T-cell (primary cell): Measurements from ENCODE around the gene CIITA. TPM values are rescaled to one million over a fixed set of nuclear protein-coding genes. Genes with fewer than 3 reads are reported as not detected.
A peak's percentile ranks its signal among the peaks of the same experiment; 100 is the strongest.

Experiments used
- ATAC-seq, 4 experiments: fragments of 200-7000 bp in 3 of 4; fragments of 150-1000 bp in 1 of 4; cut with Tn5 transposase; replicated peaks in 1 of 4; 1 replicate in 3 of 4; 2 replicates in 1 of 4; pipeline ENCODE4 v1.10.0; 2021; ENCODE audit warnings: moderate library complexity in 3 of 4, mild to moderate bottlenecking in 2 of 4, moderate number of reproducible peaks in 1 of 4
- CTCF ChIA-PET, 2 donors: fragments of 300-600 bp; sonication (Branson Sonifier 250); formaldehyde crosslinking; loops; one replicate each; lab custom pipeline; 2022; ENCODE audit warnings: antibody characterized with exemption in 2 of 2; lab: Charles Lee
- POLR2A ChIA-PET, 2 donors: fragments of 300-600 bp; sonication (Branson Sonifier 250); formaldehyde crosslinking; loops; one replicate each; lab custom pipeline; 2022; ENCODE audit warnings: antibody characterized with exemption in 2 of 2; lab: Charles Lee
- DNase-seq, 35 experiments: peaks; one replicate each; pipeline versions ENCODE4 v3.0.0 to v3.0.0-alpha.2; 2013 to 2023
- H3K27ac ChIP-seq: one replicate; pipeline ENCODE4 v1.5.1; 2013; ENCODE audit warnings: low read length
- H3K27me3 ChIP-seq, 2 experiments: replicated peaks in 1 of 2; 1 replicate in 1 of 2; 2 replicates in 1 of 2; pipeline versions ENCODE4 v1.6.1 to v1.7.0; 2013; ENCODE audit warnings: low read length in 1 of 2, mixed read lengths in 1 of 2; ENCODE audit not compliant: control insufficient read depth in 2 of 2, insufficient read depth in 2 of 2; ENCODE audit errors: extremely low read depth in 1 of 2
- H3K36me3 ChIP-seq, 2 donors: 1 replicate in 1 of 2; 2 replicates in 1 of 2; pipeline versions ENCODE4 v1.6.1 to v1.7.0; 2013; ENCODE audit warnings: low read length in 1 of 2; ENCODE audit not compliant: control insufficient read depth in 2 of 2, insufficient read depth in 1 of 2; ENCODE audit errors: extremely low read depth in 1 of 2
- H3K4me1 ChIP-seq, 2 experiments: 1 replicate in 1 of 2; 2 replicates in 1 of 2; pipeline versions ENCODE4 v1.6.1 to v1.7.0; 2013; ENCODE audit warnings: low read length in 2 of 2, mixed read lengths in 1 of 2; ENCODE audit not compliant: insufficient read depth in 2 of 2, control insufficient read depth in 1 of 2; ENCODE audit errors: extremely low read depth in 1 of 2
- H3K4me3 ChIP-seq, 2 donors: 1 replicate in 1 of 2; 2 replicates in 1 of 2; pipeline versions ENCODE4 v1.5.1 to v1.7.0; 2013; ENCODE audit warnings: mild to moderate bottlenecking in 2 of 2, low read length in 1 of 2, moderate library complexity in 1 of 2; ENCODE audit not compliant: control insufficient read depth in 1 of 2; ENCODE audit errors: extremely low read depth in 1 of 2
- H3K9me3 ChIP-seq: 2 replicates; pipeline ENCODE4 v1.7.0; 2013
- H3K27ac Mint-ChIP-seq, 2 donors: one replicate each; pipeline ENCODE4 v1.8.0; 2020 to 2021; ENCODE audit warnings: mild to moderate bottlenecking in 2 of 2, mixed read lengths in 2 of 2
- H3K27me3 Mint-ChIP-seq, 2 donors: one replicate each; pipeline ENCODE4 v1.8.0; 2021 to 2022; ENCODE audit warnings: mixed read lengths in 2 of 2
- H3K36me3 Mint-ChIP-seq: one replicate; pipeline ENCODE4 v1.8.0; 2021; ENCODE audit warnings: mixed read lengths
- H3K4me1 Mint-ChIP-seq, 3 donors: one replicate each; pipeline ENCODE4 v1.8.0; 2020 to 2022; ENCODE audit warnings: mixed read lengths in 3 of 3, mild to moderate bottlenecking in 1 of 3
- H3K4me3 Mint-ChIP-seq, 3 donors: one replicate each; pipeline ENCODE4 v1.8.0; 2020 to 2022; ENCODE audit warnings: mild to moderate bottlenecking in 3 of 3, mixed read lengths in 3 of 3, moderate library complexity in 3 of 3
- H3K9me3 Mint-ChIP-seq, 3 donors: one replicate each; pipeline ENCODE4 v1.8.0; 2020 to 2022; ENCODE audit warnings: mixed read lengths in 3 of 3
- WGBS: methylation state at CpG from one replicate; pipeline ENCODE4 v1.1.5; 2013; ENCODE audit warnings: missing lambda C conversion rate; ENCODE audit not compliant: insufficient coverage; 5-methylcytosine and 5-hydroxymethylcytosine counted together
- total RNA-seq, 35 experiments: library from RNA in 6 of 35; stranded (reverse) in 6 of 35; fragments of 120-200 nt in 1 of 35; gene quantifications; one replicate each; pipeline versions ENCODE4 v1.2.1 to v1.2.4 and lab custom pipeline; 2013 to 2026

CIITA gene
- total RNA-seq, 5 donors from 2014 or later (not counting 1 experiment from before 2014, with no cell fraction given), result 10.5 to 36.7 (median 12.5) TPM

DNA sequence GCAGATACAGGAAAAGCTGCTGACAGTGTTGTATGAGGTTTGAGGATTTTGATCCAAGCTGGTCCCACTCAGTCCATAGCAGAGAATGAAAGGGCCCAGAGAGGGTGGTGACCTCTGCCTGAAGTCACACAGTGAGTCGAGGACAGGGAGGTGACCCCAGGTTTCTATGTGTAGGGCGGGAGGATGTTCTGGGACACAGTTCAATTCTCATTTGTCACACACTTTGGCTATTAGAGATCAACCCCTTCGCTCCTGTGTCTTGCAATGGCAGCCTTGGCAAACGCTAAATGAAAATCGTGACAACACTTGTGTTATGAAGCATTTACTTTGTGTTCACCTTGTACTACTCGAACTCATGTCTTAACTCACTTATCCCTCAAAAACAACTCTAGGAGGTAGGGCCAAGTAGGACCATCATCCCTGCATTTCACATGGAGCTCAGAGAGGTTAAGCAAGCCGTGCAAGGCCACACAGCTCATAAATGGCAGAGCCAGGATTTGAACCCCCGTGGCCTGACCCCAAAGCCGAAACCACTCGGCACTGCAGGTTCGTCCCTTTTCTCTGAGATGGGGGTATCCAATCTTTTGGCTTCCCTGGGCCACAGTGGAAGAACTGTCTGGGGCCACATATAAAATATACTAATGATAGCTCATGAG is 55.1 kb downstream of the CIITA start:
- Histone ChIP-seq H3K4me3 (no peak overlapping the region), H3K9me3 (no peaks in the 10 kb centered on the region), H3K36me3 (peaks cover 16 to 37% of the 10 kb centered on the region in 2 donors), H3K4me1 (peaks cover 4 to 31% of the 10 kb centered on the region in 2 experiments), H3K27me3 (no peaks in the 10 kb centered on the region), H3K27ac (no peak overlapping the region)
- H3K27ac Mint-ChIP-seq, result no peak overlapping the region
- peaks cover 49 to 53% (median 53%) of the 10 kb centered on the region in 3 donors for H3K4me1 Mint-ChIP-seq
- no peaks in the 10 kb centered on the region for H3K9me3 Mint-ChIP-seq
- H3K4me3 Mint-ChIP-seq, result no peak overlapping the region
- ChIA-PET CTCF (interaction anchor here in 1 of 2 donors (0.7 kb wide), 2 partner anchors 9 to 780 kb away, joined by 3 to 10 read pairs; no protein-coding TSS in a partner anchor), POLR2A (interaction anchor here in 1 of 2 donors (0.6 kb wide), 1 partner anchor 957 kb away, joined by 3 read pairs; no protein-coding TSS in a partner anchor)
- H3K27me3 Mint-ChIP-seq, result no peaks in the 10 kb centered on the region
- H3K36me3 Mint-ChIP-seq, result peaks cover 30% of the 10 kb centered on the region
- ATAC-seq, result no peak
- WGBS, result 100% methylated on average over 6 of the region's 11 CpGs
- no peak for DNase-seq

DNA sequence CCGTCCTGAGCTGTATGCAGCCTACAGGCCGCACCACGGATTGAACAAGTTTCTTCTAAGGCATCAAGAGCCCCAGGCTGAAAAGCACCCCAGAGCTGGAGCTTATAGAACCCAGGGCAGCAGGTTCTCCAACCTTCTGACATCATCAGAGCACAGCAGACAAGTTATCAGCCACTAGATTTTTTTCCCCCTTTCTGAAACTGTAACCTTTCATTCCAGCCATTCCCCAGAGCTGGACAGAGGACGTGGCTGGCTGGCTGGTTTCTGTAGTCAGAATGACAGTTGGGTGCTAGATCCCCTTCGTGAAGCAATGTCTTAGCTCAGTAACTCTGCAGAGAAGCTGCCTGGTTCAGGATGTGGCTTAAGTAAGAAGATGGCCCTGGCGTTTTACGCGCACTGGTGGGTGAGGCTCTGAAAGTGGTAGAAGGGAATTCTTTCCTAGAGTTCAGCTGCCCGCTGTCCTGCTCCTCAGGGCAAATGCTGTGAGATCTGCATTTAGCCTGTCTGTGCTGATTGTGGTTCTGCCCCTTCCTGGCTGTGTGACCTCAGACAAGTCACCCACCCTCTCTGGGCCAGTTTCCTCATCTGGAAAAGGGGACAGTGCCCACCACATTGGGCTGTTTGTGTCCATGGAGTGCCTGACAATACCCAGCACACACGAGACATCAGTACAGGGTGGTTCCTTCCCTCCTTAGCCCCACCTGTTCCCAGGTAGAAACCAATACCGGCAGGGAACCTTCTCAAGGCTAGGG is 56.1 kb downstream of the CIITA start:
- POLR2A ChIA-PET, result no interaction called here
- peaks cover 59 to 63% (median 63%) of the 10 kb centered on the region in 3 donors for H3K4me1 Mint-ChIP-seq

DNA sequence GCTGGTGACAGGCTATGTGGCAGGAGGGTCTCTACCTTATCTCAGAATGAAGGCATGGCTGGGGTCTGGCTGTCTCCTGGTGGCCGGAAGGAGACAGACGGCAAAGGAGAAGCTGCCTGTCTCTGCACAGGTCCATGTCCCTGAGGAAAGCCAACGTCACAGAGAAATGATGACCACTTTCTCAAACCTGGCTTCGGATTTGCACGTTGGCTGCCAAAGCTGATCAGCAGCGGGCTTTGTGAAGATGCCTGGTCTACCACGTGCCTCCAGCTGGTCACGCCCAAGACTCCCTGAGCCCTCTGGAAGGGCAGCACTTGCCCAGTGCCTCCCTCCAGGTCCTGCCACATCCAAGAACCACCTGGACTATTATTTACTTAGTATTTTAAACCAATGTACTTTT is 56.9 kb downstream of the CIITA start:
- DNase-seq (no peak), ATAC-seq (no peak)
- H3K9me3 ChIP-seq, result no peaks in the 10 kb centered on the region
- no peak overlapping the region for H3K4me3 Mint-ChIP-seq
- no peak overlapping the region for H3K27ac ChIP-seq
- no peaks in the 10 kb centered on the region for H3K9me3 Mint-ChIP-seq
- H3K4me1 ChIP-seq, result peaks cover 18 to 49% of the 10 kb centered on the region in 2 experiments
- 98% methylated on average over 8 of the region's 8 CpGs for WGBS
- H3K4me1 Mint-ChIP-seq, result peaks cover 66 to 71% (median 70%) of the 10 kb centered on the region in 3 donors
- peaks cover 20% of the 10 kb centered on the region for H3K36me3 Mint-ChIP-seq
- no peaks in the 10 kb centered on the region for H3K27me3 Mint-ChIP-seq
- ChIA-PET POLR2A (no interaction called here), CTCF (no interaction called here)
- H3K27ac Mint-ChIP-seq, result no peak overlapping the region
- H3K4me3 ChIP-seq, result no peak overlapping the region
- peaks cover 14 to 22% of the 10 kb centered on the region in 2 donors for H3K36me3 ChIP-seq
- H3K27me3 ChIP-seq, result no peaks in the 10 kb centered on the region

More for the DNA sequence above, 56.1 kb downstream of the CIITA start:
- H3K9me3 Mint-ChIP-seq, result no peaks in the 10 kb centered on the region
- H3K4me3 Mint-ChIP-seq, result no peak overlapping the region
- ATAC-seq, result no peak
- H3K27ac ChIP-seq, result no peak overlapping the region
- H3K4me1 ChIP-seq, result peaks cover 12 to 41% of the 10 kb centered on the region in 2 experiments
- WGBS, result 84% methylated on average over 8 of the region's 11 CpGs
- H3K9me3 ChIP-seq, result no peaks in the 10 kb centered on the region
- H3K27me3 Mint-ChIP-seq, result no peaks in the 10 kb centered on the region
- peaks cover 20% of the 10 kb centered on the region for H3K36me3 Mint-ChIP-seq
- CTCF ChIA-PET, result interaction anchor here in 1 of 2 donors (0.7 kb wide), 1 partner anchor 779 kb away, joined by 10 read pairs; no protein-coding TSS in a partner anchor
- DNase-seq, result no peak
- H3K27me3 ChIP-seq, result no peaks in the 10 kb centered on the region
- no peak overlapping the region for H3K4me3 ChIP-seq
- no peak overlapping the region for H3K27ac Mint-ChIP-seq
- peaks cover 14 to 27% of the 10 kb centered on the region in 2 donors for H3K36me3 ChIP-seq

DNA sequence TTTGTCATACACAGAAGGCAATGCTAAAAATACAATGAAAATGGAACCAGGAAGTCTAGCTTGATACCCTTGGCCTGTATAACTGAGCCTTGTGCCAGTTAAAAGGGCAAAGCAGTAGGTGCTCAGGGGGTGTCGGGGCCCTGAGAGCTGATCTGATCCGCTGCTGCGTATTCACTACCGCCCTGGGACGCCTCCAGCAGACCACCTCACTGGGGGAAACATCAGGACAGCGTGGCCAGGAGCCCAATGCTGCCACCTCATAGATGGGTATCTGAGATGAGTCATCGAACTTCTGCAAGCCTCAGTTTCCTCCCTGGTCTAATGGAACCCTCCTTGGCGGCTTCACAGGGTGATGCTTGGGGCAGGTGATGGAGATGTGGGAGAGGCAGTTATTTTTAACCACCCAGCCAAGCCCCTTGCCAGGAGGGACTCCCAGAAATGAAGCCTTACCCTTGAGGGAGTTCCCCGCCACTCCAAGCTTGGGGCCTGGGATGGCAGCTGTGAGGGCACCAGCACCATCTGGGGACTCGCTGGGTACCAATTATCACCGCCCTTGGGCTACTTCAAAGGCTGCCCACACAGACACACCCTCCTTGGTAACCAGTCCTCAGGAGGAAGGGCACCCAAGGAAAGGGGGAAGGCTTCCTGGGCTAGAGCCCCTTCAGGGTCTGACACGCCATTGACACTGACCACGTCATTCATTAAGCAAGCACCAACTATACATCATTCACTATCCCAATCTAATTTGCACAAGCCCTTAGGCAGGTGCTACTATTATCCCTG is 57.5 kb downstream of the CIITA start:
- Histone ChIP-seq H3K27me3 (no peaks in the 10 kb centered on the region), H3K27ac (no peak overlapping the region), H3K4me3 (no peak overlapping the region), H3K4me1 (peaks cover 23 to 55% of the 10 kb centered on the region in 2 experiments), H3K9me3 (no peaks in the 10 kb centered on the region), H3K36me3 (peaks cover 14 to 20% of the 10 kb centered on the region in 2 donors)
- Mint-ChIP-seq H3K4me3 (no peak overlapping the region), H3K36me3 (peaks cover 20% of the 10 kb centered on the region), H3K9me3 (no peaks in the 10 kb centered on the region), H3K27me3 (no peaks in the 10 kb centered on the region), H3K27ac (no peak overlapping the region), H3K4me1 (peaks cover 73 to 77% (median 77%) of the 10 kb centered on the region in 3 donors)
- CTCF ChIA-PET, result no interaction called here
- DNase-seq (no peak), ATAC-seq (no peak)
- 98% methylated on average over 8 of the region's 13 CpGs for WGBS
- POLR2A ChIA-PET, result no interaction called here

DNA sequence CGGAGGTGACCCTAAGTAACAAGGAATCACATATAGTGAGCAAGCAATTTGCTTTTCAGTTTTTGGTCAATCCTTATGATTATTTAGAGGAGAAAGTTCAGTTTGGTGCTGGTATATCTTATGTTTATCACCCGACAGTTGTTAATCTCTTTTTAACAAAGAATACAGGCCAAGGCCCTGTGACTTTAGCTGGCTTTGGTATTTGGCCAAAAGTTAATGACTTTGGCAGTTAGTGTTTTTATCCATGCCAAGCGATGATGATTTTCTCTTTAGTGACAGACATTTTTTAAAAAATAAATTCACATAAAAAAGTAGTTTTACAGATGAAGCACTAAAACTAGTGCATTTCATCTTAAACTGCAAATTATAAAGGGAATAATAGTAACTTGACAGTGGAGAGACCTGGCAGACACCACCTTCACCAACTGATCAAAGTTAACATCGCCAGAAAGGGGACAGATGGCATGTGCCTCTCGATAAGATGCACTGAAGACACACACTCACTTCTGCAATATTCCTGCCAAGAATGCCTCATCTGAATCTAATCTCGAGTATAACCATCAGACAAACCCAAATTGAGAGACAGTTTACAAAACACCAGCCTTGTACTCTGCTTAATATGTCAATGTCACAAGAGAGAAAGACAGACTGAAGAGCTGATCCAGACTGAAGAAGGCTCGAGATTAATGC is 58.4 kb downstream of the CIITA start:
- ChIA-PET CTCF (interaction anchor here in 1 of 2 donors (0.7 kb wide), 1 partner anchor 724 kb away, joined by 5 read pairs; no protein-coding TSS in a partner anchor), POLR2A (no interaction called here)
- no peak overlapping the region for H3K4me3 ChIP-seq
- 90% methylated on average over 3 of the region's 7 CpGs for whole genome bisulfite sequencing
- Mint-ChIP-seq H3K9me3 (no peaks in the 10 kb centered on the region), H3K27me3 (no peaks in the 10 kb centered on the region), H3K27ac (no peak overlapping the region), H3K4me3 (peak overlapping the region in 1 of 3 donors; percentile 94), H3K4me1 (peaks cover 77 to 86% (median 82%) of the 10 kb centered on the region in 3 donors), H3K36me3 (peaks cover 16% of the 10 kb centered on the region)
- peaks cover 14 to 18% of the 10 kb centered on the region in 2 donors for H3K36me3 ChIP-seq
- H3K27me3 ChIP-seq, result no peaks in the 10 kb centered on the region
- ATAC-seq, result no peak
- H3K4me1 ChIP-seq, result peaks cover 28 to 61% of the 10 kb centered on the region in 2 experiments
- no peak overlapping the region for H3K27ac ChIP-seq
- no peaks in the 10 kb centered on the region for H3K9me3 ChIP-seq
- DNase-seq, result no peak
